HG02970 (cell line): ENCODE measurements around the gene MZB1.

Experiments
- ATAC-seq: cut with Tn5 transposase; IDR thresholded peaks from one replicate; pipeline ENCODE4 v1.9.1; 2021; ENCODE audit warnings: mild to moderate bottlenecking, moderate library complexity, moderate number of reproducible peaks; ENCODE audit not compliant: unreplicated experiment, low FRiP score

Gene MZB1

DNA sequence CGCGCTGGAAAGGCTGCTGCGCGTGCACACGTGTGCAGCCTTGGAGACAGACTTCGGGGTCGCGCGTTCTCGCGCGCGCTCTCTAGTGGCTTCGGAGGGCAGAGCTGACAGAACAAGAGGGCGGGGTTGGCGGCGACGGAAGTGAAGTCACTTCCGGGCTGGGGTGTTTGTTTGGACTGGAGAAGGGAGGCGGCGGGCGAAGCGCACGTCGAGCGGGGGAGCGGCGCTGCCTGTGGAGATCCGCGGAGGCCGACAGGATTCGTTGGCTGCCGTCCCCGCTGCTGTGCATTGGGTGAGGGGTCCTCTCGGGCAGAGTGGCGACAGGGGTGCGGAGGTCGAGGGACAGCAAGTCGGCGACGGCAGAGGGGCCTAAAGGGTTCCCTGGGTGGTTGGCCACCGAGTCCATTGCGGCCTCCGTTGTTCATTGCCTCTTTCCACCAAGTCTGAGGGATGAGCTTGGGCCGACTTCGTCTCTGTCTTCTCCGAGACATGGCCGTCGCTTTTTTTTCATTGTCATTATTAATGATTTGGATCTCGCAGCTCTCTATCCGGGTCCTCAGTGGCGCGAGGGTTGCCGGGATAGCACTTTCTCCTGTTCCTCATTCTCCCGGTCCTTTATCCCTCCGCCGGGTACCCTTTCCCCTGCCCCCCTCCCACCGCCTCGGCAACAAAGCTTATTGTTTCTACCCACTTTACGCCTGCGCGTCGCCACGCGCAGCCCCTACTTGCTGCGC is 47.9 kb downstream of the MZB1 start, which contains the start of gene PAIP2:
PAIP2 (plus strand) TSS at position 166 of the 734 bp plus-strand sequence. CDS start 21,931 bp downstream, outside the sequence.
- ATAC-seq: peak; percentile 95

DNA sequence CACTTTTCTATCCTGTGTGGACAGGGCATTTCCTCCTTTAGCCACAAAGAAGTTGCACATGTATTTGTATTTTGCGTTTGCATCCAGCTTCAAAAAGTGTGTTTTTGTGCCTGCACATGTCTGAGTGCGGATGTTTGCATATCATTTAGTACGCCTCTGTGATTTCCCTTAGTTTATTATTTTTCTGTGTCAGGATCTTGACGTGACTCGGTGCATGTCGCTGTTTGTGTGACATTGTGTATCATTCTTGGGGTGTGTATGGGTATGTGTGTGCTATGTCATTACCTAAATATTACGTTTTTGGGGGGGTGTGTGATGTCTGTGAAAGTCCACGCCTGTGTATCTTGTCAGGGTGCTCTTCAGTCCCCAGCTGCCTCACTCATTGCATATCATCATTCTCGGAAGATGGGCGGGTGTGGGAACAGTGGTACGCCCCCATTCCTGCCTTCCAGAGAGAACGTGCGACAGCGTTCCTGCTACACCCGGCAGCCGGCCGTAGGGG is 48.5 kb downstream of the MZB1 start:
- ATAC-seq: no peak

DNA sequence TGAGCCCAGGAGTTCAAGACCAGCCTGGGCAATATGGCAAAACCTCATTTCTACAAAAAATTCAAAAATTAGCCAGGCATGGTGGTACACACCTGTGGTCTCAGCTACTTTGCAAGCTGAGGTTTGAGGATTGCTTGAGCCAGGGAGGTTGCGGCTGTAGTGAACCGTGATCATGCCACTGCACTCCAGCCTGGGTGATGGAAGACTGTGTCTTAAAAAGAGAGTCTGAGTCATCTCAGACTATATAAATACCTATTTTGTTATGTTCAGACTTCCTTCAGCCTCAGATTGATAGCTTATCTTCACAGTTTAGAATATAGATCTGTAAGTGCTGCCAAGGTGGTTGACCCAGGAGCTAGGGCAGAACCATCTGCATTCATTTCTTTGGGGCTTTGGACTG is 49.7 kb downstream of the MZB1 start:
- no peak for ATAC-seq
